Left lung (tissue), 10 donors: Measurements from ENCODE around the gene BRD3. TPM values are rescaled to one million over a fixed set of nuclear protein-coding genes. Genes with fewer than 3 reads are reported as not detected.

ENCODE experiments used
- ATAC-seq: fragments of 200-7000 bp; cut with Tn5 transposase; one replicate; pipeline ENCODE4 v1.9.1; 2020; ENCODE audit warnings: moderate library complexity
- DNase-seq, 4 donors: peaks; one replicate each; pipeline ENCODE4 v3.0.0-alpha.2; 2013 to 2020
- H3K27ac ChIP-seq, 2 donors: fragments of 200-600 bp; sonication (generic) in 1 of 2; one replicate each; pipeline versions ENCODE4 v1.5.0 to v1.8.0; 2020 to 2021
- H3K27me3 ChIP-seq, 2 donors: fragments of 200-600 bp; sonication (generic) in 1 of 2; one replicate each; pipeline versions ENCODE4 v1.5.0 to v1.8.0; 2020 to 2021
- H3K36me3 ChIP-seq, 2 donors: fragments of 200-600 bp; sonication (generic) in 1 of 2; one replicate each; pipeline versions ENCODE4 v1.5.0 to v1.8.0; 2020 to 2021
- H3K4me1 ChIP-seq, 2 donors: fragments of 200-600 bp; one replicate each; pipeline ENCODE4 v1.8.0; 2021
- H3K4me3 ChIP-seq, 2 donors: fragments of 200-600 bp; sonication (generic) in 1 of 2; one replicate each; pipeline versions ENCODE4 v1.5.0 to v1.8.0; 2020 to 2021; ENCODE audit warnings: mild to moderate bottlenecking in 1 of 2
- H3K9me3 ChIP-seq, 2 donors: fragments of 200-600 bp; sonication (generic) in 1 of 2; one replicate each; pipeline versions ENCODE4 v1.5.0 to v1.8.0; 2020 to 2021
- intact Hi-C, 2 donors: fragments of 100-400 bp; cut with DNase I; formaldehyde crosslinking; loops; one replicate each; pipeline versions ENCODE4 v1.11.2 to v1.14.2; 2022
- polyA plus RNA-seq, 6 donors: library from polyadenylated mRNA; unstranded; fragments of 120-200 nt; gene quantifications; one replicate each; pipeline ENCODE4 v1.2.1, GENCODE V29; 2013; ENCODE audit not compliant: insufficient read length in 6 of 6
- total RNA-seq, 2 donors: library from RNA; stranded (reverse); fragmentation: NEBNext Ultra II Directional; extraction: Animal tissue kit (Norgen Biotek cat#: 25700); gene quantifications; one replicate each; pipeline ENCODE4 v1.2.1, GENCODE V29; 2021
- TF ChIP-seq, protein P1 (sequence below), 2 donors: fragments of 200-600 bp; sonication (generic) in 1 of 2; IDR thresholded peaks; one replicate each; pipeline versions ENCODE4 v1.5.0 to v1.8.0; 2021; ENCODE audit warnings: antibody characterized with exemption in 2 of 2
- donor health status: DM: no; HTN: yes; CAD: no.
- donor health status: DM: no; HTN: no; CAD: no.

The BRD3 gene
- total and polyA plus RNA-seq, 8 donors = 27.0 to 45.8 (median 39.0) TPM

DNA sequence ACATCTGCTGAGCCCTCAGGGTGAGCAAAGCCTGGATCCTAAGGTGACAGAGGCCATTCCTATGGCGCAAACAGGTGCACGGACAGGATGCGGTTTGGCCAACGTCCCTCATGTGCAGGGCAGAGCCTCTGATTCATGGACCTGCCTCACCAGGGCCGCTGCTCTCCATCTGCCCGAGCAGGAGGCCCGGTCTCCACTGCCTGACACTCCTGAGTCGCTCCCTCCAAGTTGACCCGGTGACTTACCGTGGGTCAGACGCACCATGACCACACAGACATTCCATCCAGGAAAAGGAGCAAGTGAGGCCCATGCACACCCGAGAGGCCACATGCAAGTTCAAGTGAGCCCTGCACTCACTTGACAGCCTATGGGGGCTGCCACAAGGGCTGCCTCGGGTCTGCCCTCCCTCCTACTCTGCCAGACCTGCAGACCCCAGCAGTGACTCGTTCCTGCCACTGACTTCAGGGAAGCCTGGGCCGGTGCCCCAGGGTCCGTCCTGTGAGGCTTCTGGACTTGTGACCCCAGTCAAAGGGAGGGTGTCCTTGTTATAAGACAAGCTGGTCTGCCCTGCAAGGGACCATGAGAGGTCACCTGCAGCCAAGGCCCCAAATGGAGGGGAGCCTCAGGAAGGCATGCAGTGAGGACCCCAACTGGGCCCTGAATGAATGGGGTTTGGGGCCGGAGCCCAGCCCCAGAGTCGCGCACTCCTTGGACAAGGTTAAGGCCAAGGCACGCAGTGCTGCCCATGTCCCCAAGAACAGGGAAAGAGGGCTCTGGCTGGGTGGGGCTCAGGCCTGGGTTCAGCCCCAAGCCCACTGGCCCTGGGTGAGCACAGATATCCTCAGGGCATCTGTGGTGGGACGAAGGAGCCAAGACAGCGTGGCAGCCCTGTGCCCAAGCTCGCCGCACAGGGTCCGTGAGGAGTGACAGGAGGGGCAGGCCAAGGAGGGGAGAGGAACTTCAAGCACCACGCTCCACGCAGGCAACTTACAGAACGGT is 32.5 kb downstream of the BRD3 start:
- intact Hi-C loops = no loop called here
- no peaks in the 10 kb centered on the region for H3K4me1 ChIP-seq
- no peak overlapping the region for H3K4me3 ChIP-seq
- H3K27me3 ChIP-seq = no peaks in the 10 kb centered on the region
- ATAC-seq (no peak), DNase-seq (peak in 2 of 4 donors; percentile 25 to 45)
- H3K9me3 ChIP-seq = no peaks in the 10 kb centered on the region
- peaks cover 0 to 95% of the 10 kb centered on the region in 2 donors for H3K36me3 ChIP-seq
- TF ChIP-seq, protein P1, sequence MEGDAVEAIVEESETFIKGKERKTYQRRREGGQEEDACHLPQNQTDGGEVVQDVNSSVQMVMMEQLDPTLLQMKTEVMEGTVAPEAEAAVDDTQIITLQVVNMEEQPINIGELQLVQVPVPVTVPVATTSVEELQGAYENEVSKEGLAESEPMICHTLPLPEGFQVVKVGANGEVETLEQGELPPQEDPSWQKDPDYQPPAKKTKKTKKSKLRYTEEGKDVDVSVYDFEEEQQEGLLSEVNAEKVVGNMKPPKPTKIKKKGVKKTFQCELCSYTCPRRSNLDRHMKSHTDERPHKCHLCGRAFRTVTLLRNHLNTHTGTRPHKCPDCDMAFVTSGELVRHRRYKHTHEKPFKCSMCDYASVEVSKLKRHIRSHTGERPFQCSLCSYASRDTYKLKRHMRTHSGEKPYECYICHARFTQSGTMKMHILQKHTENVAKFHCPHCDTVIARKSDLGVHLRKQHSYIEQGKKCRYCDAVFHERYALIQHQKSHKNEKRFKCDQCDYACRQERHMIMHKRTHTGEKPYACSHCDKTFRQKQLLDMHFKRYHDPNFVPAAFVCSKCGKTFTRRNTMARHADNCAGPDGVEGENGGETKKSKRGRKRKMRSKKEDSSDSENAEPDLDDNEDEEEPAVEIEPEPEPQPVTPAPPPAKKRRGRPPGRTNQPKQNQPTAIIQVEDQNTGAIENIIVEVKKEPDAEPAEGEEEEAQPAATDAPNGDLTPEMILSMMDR (IDR thresholded peaks at IDR 0.05) = no peak
- no peak overlapping the region for H3K27ac ChIP-seq

DNA sequence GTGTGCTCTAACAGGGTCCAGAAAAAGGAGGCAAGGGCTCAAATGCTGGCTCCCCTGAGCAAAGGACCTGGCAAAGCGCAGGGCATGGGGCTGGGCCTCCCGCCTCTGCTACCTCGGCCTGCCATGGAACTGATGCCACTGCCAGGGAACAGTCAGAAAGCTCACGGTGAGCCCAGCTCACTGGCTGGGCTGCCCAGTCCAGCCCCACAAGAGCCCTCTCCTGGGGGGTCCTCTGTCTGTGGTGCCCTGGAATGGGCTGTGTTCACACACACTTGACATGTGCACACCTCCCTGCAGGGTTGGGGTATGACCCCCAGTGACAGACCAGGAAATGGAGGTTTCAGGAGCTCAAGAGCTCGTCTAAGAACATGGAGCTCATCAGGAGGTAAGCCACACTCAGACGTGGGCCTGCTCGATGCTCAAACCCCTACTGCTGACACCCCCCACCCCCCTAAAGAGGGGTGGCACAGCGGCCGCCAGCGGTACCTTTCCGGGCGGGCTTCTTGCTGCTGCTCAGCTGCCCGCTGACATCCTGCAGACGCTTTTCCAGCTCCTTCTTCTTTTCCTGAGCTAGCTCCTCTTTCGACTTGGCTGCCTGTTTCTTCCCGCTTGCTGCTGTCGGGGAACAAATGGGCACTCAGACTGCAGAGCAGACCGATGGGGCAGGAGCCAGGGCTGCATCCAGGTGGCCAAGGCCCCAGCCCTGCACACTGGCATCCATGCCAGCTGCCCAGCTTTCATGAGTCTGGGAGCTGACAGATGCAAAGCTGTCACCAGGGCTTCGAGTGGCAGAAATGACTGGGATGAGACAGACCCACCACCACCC is 33.4 kb downstream of the BRD3 start:
- no peaks in the 10 kb centered on the region for H3K27me3 ChIP-seq
- intact Hi-C loops = no loop called here
- H3K36me3 ChIP-seq = peaks cover 0 to 92% of the 10 kb centered on the region in 2 donors
- H3K27ac ChIP-seq = no peak overlapping the region
- TF ChIP-seq, protein P1 (IDR thresholded peaks at IDR 0.05) = no peak
- peak in 1 of 4 donors; percentile 18 for DNase-seq
- H3K4me1 ChIP-seq = no peaks in the 10 kb centered on the region
- H3K9me3 ChIP-seq = no peaks in the 10 kb centered on the region
- no peak for ATAC-seq
- no peak overlapping the region for H3K4me3 ChIP-seq

DNA sequence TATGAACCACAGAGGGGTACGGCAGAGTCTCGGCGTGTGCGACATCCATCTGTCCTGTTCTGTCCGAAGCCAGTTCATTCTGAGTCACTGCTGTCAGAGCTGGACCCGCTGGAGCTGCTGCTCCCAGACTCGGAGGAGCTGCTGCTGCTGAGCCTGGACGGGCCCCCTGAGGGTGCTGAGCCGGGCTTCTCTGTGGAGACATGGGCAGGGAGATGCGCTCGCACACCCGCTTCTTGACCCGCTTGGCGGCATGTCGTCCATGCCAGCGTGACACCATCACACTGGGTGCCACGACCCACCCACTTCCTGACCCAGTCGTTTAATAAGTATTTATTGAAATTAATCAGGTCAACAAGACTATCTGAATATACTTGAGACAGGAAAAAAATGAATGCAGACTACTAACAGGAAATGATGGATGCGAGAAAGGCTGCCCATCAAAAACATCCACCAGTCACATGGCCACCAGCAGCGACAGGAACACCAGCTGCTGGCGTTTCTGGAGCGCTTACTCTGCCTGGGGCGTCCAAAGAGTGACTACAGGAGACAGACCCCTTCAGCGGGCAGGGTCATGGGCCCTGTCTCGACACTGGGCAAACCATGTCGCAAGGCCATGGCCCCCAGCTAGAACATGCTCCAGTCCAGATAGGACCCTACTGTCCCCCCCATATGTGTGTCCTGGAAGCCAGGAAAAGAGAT is 34.2 kb downstream of the BRD3 start:
- intact Hi-C loops = no loop called here
- DNase-seq (no peak), ATAC-seq (no peak)
- TF ChIP-seq, protein P1 (IDR thresholded peaks at IDR 0.05) = no peak
- peaks cover 0 to 92% of the 10 kb centered on the region in 2 donors for H3K36me3 ChIP-seq
- no peak overlapping the region for H3K27ac ChIP-seq
- no peaks in the 10 kb centered on the region for H3K27me3 ChIP-seq
- H3K9me3 ChIP-seq = no peaks in the 10 kb centered on the region
- H3K4me3 ChIP-seq = no peak overlapping the region
- H3K4me1 ChIP-seq = no peaks in the 10 kb centered on the region

DNA sequence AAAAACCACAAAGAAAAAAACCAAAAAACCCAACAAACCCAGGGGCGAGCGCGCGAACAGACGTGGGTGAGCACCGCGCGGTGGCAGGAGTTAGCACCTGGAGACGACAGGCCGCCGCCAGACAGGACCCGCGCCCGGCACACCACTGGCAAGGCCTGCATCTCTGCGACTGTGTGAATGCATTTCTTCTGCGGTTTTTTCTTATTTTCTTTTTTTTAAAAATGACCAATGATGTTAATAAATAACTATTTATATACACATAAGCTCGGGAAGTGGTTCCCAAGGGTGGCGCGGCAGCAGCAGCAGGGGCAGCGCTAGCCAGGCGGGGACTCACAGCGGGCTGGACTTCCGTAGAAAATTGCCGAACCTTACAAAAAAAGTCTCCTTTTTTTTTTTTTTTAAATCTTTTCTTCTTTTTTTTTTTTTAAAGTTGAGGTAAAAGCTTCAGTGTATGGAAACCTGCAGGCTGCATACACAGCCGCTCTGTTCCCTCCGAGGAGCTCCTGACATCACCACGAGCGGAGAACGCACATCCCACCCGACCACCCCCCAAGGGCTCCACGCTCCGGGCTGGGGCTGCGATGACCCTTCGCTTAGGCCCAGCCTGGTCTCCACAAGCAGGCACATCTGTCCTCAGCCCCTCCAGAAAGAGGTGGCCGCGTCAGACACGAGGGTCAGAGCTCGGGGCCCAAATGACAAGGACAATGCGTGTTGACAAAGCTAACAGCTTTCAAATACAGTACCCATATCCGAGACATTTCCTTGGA is 35.2 kb downstream of the BRD3 start:
- H3K27ac ChIP-seq = no peak overlapping the region
- no peaks in the 10 kb centered on the region for H3K9me3 ChIP-seq
- intact Hi-C loops = no loop called here
- no peaks in the 10 kb centered on the region for H3K4me1 ChIP-seq
- TF ChIP-seq, protein P1 (IDR thresholded peaks at IDR 0.05) = no peak
- H3K36me3 ChIP-seq = peaks cover 0 to 85% of the 10 kb centered on the region in 2 donors
- no peaks in the 10 kb centered on the region for H3K27me3 ChIP-seq
- H3K4me3 ChIP-seq = no peak overlapping the region
- no peak for ATAC-seq
- no peak for DNase-seq
